ENCODE data around the gene PRKN. TPM values are rescaled to one million over a fixed set of nuclear protein-coding genes. Genes with fewer than 3 reads are reported as not detected.
"Not testable (repeated sequence)": the region's sequence is repeated elsewhere in the genome, so short reads cannot be mapped to it uniquely, and the experiment has no call there.

PRKN gene
- total and polyA plus RNA-seq, 10 donors, result 0.23 to 14.1 (median 7.0) TPM

DNA sequence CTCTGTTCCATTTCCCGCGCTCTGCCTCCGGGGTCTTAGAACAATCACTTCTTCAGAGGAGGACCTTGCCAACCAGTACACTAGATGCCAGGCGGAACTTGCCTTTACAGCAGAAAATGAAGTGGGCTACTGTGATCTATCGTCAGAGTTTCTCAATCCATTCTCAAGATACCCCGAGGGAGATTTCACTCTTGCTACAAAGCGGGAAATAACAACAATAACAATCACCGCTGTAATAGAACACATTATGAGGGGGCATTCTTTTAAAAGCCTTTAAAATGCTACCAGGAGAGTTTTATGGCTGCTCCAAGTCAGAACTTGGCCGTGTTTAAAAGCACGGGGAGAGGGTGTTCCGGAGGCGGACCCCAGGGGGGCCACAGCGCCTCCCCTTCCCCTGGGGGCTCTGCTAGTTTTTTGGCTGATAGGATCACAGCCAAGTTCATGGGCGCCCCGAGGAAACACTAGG lies 836.7 kb downstream of the PRKN start:
- Histone ChIP-seq H3K27me3 (replicated peaks in 1 of 7) (no peaks in the 10 kb centered on the region), H3K4me1 (peaks cover 0 to 3% (median 0%) of the 10 kb centered on the region in 6 donors), H3K9me3 (no peaks in the 10 kb centered on the region), H3K4me3 (no peak overlapping the region), H3K27ac (no peak overlapping the region), H3K36me3 (no peaks in the 10 kb centered on the region)
- no peak for DNase-seq
- intact Hi-C loops (cut with DNase I; ENCODE audit: low total_unique reads), result no loop called here
- TF ChIP-seq, protein P1, sequence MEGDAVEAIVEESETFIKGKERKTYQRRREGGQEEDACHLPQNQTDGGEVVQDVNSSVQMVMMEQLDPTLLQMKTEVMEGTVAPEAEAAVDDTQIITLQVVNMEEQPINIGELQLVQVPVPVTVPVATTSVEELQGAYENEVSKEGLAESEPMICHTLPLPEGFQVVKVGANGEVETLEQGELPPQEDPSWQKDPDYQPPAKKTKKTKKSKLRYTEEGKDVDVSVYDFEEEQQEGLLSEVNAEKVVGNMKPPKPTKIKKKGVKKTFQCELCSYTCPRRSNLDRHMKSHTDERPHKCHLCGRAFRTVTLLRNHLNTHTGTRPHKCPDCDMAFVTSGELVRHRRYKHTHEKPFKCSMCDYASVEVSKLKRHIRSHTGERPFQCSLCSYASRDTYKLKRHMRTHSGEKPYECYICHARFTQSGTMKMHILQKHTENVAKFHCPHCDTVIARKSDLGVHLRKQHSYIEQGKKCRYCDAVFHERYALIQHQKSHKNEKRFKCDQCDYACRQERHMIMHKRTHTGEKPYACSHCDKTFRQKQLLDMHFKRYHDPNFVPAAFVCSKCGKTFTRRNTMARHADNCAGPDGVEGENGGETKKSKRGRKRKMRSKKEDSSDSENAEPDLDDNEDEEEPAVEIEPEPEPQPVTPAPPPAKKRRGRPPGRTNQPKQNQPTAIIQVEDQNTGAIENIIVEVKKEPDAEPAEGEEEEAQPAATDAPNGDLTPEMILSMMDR (IDR thresholded peaks at IDR 0.05 in 8 of 11, conservative IDR thresholded peaks at IDR 0.05 in 3 of 11), result no peak
- TF ChIP-seq POLR2AphosphoS5 (IDR thresholded peaks at IDR 0.05), result no peak
- TF ChIP-seq POLR2A (IDR thresholded peaks at IDR 0.05), result no peak
- 44 to 74% (median 67%) methylated on average over 15 of the region's 15 CpGs for WGBS, 5 donors

DNA sequence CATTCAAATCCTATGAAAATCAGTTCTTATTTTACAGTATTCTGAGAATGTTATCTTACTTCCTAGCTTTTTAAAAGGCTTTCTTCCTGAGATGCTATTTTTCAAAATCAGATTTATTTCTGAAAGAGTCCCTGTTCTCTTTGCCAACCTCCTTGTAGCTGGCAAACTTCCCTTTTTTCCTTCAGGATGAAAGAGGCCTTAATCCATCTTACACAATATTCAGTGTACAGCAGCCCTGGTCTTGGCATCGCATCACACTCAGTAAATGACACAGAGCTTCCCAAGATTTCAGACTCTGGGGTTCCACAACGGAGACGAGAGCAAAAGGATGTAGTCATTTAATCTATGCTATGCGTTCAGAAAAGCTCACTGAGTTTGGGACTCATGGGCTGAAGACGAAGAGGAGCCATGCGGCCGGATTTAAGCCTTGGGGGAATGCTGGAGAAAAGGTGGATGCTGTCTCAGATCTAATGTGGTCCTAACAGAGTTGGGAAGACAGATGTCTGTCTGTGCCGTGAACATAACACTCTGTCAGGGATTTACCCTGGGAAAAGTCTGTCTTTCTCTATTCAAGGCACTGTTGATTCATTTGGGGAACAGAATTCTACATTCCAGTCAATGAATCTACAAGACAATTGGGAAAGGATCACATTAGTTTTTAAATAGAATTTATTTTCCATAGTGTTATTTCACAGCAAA lies 837.3 kb downstream of the PRKN start:
- intact Hi-C loops (cut with DNase I; ENCODE audit: low total_unique reads), result no loop called here
- Histone ChIP-seq H3K9me3 (no peaks in the 10 kb centered on the region), H3K27me3 (replicated peaks in 1 of 7) (no peaks in the 10 kb centered on the region), H3K36me3 (no peaks in the 10 kb centered on the region), H3K4me3 (no peak overlapping the region), H3K27ac (no peak overlapping the region), H3K4me1 (peaks cover 0 to 3% (median 0%) of the 10 kb centered on the region in 6 donors)
- DNase-seq, result no peak
- TF ChIP-seq POLR2AphosphoS5 (IDR thresholded peaks at IDR 0.05) (no peak), POLR2A (IDR thresholded peaks at IDR 0.05) (no peak)
- TF ChIP-seq, protein P1 (IDR thresholded peaks at IDR 0.05 in 8 of 11, conservative IDR thresholded peaks at IDR 0.05 in 3 of 11), result no peak
- WGBS, 5 donors, result 67 to 83% (median 77%) methylated on average over 8 of the region's 8 CpGs

DNA sequence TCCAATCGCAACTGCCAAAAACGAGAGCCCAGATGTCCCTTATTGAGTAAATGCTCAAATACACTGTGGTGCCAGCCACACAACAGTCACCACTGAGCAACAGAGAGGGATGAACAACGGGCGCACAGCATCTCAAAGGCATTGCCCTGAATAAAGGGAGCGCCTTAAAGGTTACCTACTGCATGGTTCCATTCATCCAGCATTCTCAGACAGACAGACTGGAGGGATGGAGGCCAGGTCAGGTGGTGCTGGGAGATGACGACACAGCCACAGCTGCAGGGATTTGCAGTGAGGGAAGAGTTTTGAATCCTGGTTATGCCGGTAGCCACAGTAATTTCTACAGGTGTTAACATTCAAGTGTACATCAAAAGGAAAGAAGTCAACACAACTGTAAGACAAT lies 838.2 kb downstream of the PRKN start:
- intact Hi-C loops (cut with DNase I; ENCODE audit: low total_unique reads), result no loop called here
- H3K36me3 ChIP-seq, result no peaks in the 10 kb centered on the region
- TF ChIP-seq POLR2A (IDR thresholded peaks at IDR 0.05) (no peak), POLR2AphosphoS5 (IDR thresholded peaks at IDR 0.05) (no peak)
- TF ChIP-seq, protein P1 (IDR thresholded peaks at IDR 0.05 in 8 of 11, conservative IDR thresholded peaks at IDR 0.05 in 3 of 11), result no peak
- no peaks in the 10 kb centered on the region for H3K9me3 ChIP-seq
- H3K4me3 ChIP-seq, result no peak overlapping the region
- DNase-seq, result no peak
- 76 to 89% (median 86%) methylated on average over 7 of the region's 7 CpGs for WGBS, 5 donors
- H3K27ac ChIP-seq, result no peak overlapping the region
- peaks cover 0 to 3% (median 0%) of the 10 kb centered on the region in 6 donors for H3K4me1 ChIP-seq
- H3K27me3 ChIP-seq (replicated peaks in 1 of 7), result no peaks in the 10 kb centered on the region

DNA sequence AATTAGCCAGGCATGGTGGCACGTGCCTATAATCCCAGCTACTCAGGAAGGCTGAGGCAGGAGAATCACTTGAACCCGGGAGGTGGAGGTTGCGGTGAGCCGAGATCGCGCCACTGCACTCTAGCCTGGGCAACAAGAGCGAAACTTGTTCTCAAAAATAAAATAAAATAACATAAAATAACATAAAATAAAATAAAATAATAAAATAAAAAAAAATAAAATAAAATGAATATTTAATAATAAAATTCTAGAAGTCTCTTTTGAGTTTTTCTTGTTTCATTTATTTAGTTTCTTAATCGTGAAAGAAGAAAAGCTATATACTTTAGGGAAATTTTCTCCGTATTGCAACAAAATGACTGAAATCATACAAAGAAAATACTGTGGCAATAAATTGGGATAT lies 841.0 kb downstream of the PRKN start:
- H3K27ac ChIP-seq; intact Hi-C loops (cut with DNase I; ENCODE audit: low total_unique reads); H3K9me3 ChIP-seq; H3K4me1 ChIP-seq; DNase-seq; H3K27me3 ChIP-seq (replicated peaks in 1 of 7); H3K4me3 ChIP-seq; H3K36me3 ChIP-seq: not testable (repeated sequence)
- WGBS, 5 donors, result 93 to 95% (median 93%) methylated on average over 9 of the region's 9 CpGs
